Panc1 (cell line): ENCODE measurements around the gene PREPL. TPM values are rescaled to one million over a fixed set of nuclear protein-coding genes. Genes with fewer than 3 reads are reported as not detected.

Source experiments
- ATAC-seq: fragments of 200-7000 bp; cut with Tn5 transposase; 2 replicates; pipeline ENCODE4 v1.9.1; 2020; ENCODE audit warnings: mild to moderate bottlenecking, moderate library complexity
- BruUV-seq: library from RNA; stranded (reverse); fragments of 400-500 nt; replicated peaks from 2 replicates; lab custom pipeline; 2021; lab: Mats Ljungman, UMichigan
- CTCF ChIA-PET: fragments of 300-600 bp; sonication (Branson Sonifier 250); formaldehyde crosslinking; loops from one replicate; lab custom pipeline; 2022; ENCODE audit warnings: antibody characterized with exemption; lab: Charles Lee
- POLR2A ChIA-PET: fragments of 300-600 bp; sonication (Branson Sonifier 250); formaldehyde crosslinking; loops from one replicate; lab custom pipeline; 2022; ENCODE audit warnings: antibody characterized with exemption; lab: Charles Lee
- DNase-seq: peaks from one replicate; pipeline ENCODE4 v3.0.0-alpha.2; 2010; ENCODE audit warnings: low read depth, low spot score
- H3K27ac ChIP-seq: 2 replicates; pipeline ENCODE4 v1.5.1; 2011; ENCODE audit warnings: mild to moderate bottlenecking, low read length, inconsistent platforms
- H3K27me3 ChIP-seq: fragments of 200-500 bp; sonication (Bioruptor generic); 2 replicates; pipeline ENCODE4 v1.6.0; 2014; ENCODE audit warnings: low read length, inconsistent platforms; ENCODE audit not compliant: control insufficient read depth, insufficient read depth
- H3K36me3 ChIP-seq: fragments of 200-500 bp; sonication (Bioruptor generic); 2 replicates; pipeline ENCODE4 v1.5.1; 2014; ENCODE audit warnings: inconsistent platforms, mild to moderate bottlenecking, low read length, moderate library complexity; ENCODE audit not compliant: control insufficient read depth, insufficient read depth
- H3K4me1 ChIP-seq: 2 replicates; pipeline ENCODE4 v1.5.1; 2011; ENCODE audit warnings: inconsistent platforms, mild to moderate bottlenecking, low read length, moderate library complexity; ENCODE audit not compliant: control insufficient read depth, insufficient read depth
- H3K4me3 ChIP-seq, 2 experiments: 2 replicates each; pipeline ENCODE4 v1.5.1; 2011 to 2012; ENCODE audit warnings: low read depth in 2 of 2, low read length in 2 of 2, mild to moderate bottlenecking in 2 of 2, inconsistent platforms in 1 of 2, moderate library complexity in 1 of 2
- H3K9me3 ChIP-seq: fragments of 200-500 bp; sonication (Bioruptor generic); 2 replicates; pipeline ENCODE4 v1.5.1; 2014; ENCODE audit warnings: low read depth, mild to moderate bottlenecking, inconsistent platforms, low read length, moderate library complexity; ENCODE audit not compliant: control insufficient read depth, insufficient read depth
- POLR2AphosphoS5 ChIP-seq: IDR thresholded peaks from 2 replicates; pipeline ENCODE4 v1.6.1; 2012; ENCODE audit warnings: mild to moderate bottlenecking, low read depth, low read length, moderate library complexity
- REST ChIP-seq, 2 experiments: IDR thresholded peaks; 2 replicates each; pipeline ENCODE4 v1.6.1; 2011 to 2012; ENCODE audit warnings: low read depth in 2 of 2, control low read depth in 1 of 2, low read length in 1 of 2, mild to moderate bottlenecking in 1 of 2, moderate library complexity in 1 of 2; ENCODE audit not compliant: insufficient read depth in 1 of 2
- TCF7L2 ChIP-seq: IDR thresholded peaks from 2 replicates; pipeline ENCODE4 v1.6.1; 2011; ENCODE audit warnings: mild to moderate bottlenecking, low read depth, low read length, inconsistent platforms
- in situ Hi-C: cut with HindIII; loops from 2 replicates; pipeline ENCODE4 v1.10.0; 2016; ENCODE audit warnings: low sequenced_read_pairs, low pct_unique_long_range_greater_than_20kb
- intact Hi-C: fragments of 100-400 bp; cut with micrococcal nuclease; formaldehyde crosslinking; loops from one replicate; pipeline ENCODE4 v1.10.0; 2022; ENCODE audit not compliant: unreplicated experiment
- total RNA-seq: library from RNA; stranded (reverse); gene quantifications from one replicate; pipeline ENCODE4 v1.2.1, GENCODE V29; 2021; ENCODE audit not compliant: unreplicated experiment
- TF ChIP-seq, protein P1 (sequence below): fragments of 450-650 bp; IDR thresholded peaks from 2 replicates; pipeline ENCODE4 v1.5.1; 2017; ENCODE audit warnings: mild to moderate bottlenecking

PREPL gene
- total RNA-seq, 1 experiment from 2014 or later, result 42.5 TPM

DNA sequence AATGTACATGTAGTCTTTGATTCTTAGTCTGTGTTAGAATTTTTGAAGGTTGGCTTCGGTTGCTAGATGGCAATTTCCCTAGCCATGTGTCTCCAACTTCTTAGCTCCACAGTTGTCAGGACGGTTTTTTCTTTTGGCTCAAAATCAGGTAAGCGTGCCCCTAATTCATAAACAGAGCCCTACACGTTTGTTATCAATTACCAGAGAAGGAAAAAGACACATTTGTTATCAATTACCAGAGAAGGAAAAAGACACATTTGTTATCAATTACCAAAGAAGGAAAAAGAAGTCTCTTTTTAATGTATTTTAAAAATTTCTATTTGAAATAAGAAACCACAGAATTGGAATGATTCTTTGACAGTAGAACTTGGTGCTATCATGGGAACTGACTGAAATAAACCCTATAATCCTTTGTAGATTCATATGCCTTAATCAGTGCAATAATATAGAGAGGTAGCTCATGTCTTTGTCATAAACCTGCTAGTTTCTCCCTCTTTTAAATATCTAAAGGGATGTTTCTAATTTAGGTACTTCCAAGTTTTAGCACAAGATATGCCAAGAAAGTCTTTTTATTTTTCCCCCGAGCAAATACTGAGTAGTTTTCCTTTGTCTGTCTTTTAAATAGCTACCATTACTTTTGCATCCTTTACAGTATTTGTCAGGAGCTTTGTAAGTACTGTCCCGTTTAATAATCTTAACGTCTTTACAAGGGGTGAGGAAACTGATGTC is 36.3 kb upstream of the PREPL start:
- Histone ChIP-seq H3K27ac (no peak overlapping the region), H3K4me3 (no peak overlapping the region), H3K36me3 (no peaks in the 10 kb centered on the region), H3K9me3 (no peaks in the 10 kb centered on the region), H3K27me3 (no peaks in the 10 kb centered on the region), H3K4me1 (no peaks in the 10 kb centered on the region)
- TF ChIP-seq TCF7L2 (no peak), REST (IDR thresholded peaks at IDR 0.05; ENCODE audit: insufficient read depth in 1 of 2, low read depth in 2 of 2, low read length in 1 of 2) (no peak), POLR2AphosphoS5 (no peak)
- ATAC-seq, result no peak
- in situ Hi-C loops, result loop anchor here (25.0 kb wide), 1 partner anchor 90 kb away; no protein-coding TSS in a partner anchor
- no TSS peak for BruUV-seq
- DNase-seq, result no peak
- intact Hi-C loops, result no loop called here
- POLR2A ChIA-PET, result no interaction called here
- CTCF ChIA-PET, result no interaction called here

- ATAC-seq, result no peak
- POLR2A ChIA-PET, result no interaction called here
- BruUV-seq, result no TSS peak
- Histone ChIP-seq H3K4me3 (no peak overlapping the region), H3K9me3 (no peaks in the 10 kb centered on the region), H3K27ac (no peak overlapping the region), H3K4me1 (no peaks in the 10 kb centered on the region; the same call in 1 of the 2 replicates), H3K27me3 (no peaks in the 10 kb centered on the region), H3K36me3 (no peaks in the 10 kb centered on the region)
- DNase-seq, result peak; percentile 8
- TF ChIP-seq TCF7L2 (no peak), POLR2AphosphoS5 (no peak)
- TF ChIP-seq, protein P1, sequence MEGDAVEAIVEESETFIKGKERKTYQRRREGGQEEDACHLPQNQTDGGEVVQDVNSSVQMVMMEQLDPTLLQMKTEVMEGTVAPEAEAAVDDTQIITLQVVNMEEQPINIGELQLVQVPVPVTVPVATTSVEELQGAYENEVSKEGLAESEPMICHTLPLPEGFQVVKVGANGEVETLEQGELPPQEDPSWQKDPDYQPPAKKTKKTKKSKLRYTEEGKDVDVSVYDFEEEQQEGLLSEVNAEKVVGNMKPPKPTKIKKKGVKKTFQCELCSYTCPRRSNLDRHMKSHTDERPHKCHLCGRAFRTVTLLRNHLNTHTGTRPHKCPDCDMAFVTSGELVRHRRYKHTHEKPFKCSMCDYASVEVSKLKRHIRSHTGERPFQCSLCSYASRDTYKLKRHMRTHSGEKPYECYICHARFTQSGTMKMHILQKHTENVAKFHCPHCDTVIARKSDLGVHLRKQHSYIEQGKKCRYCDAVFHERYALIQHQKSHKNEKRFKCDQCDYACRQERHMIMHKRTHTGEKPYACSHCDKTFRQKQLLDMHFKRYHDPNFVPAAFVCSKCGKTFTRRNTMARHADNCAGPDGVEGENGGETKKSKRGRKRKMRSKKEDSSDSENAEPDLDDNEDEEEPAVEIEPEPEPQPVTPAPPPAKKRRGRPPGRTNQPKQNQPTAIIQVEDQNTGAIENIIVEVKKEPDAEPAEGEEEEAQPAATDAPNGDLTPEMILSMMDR, result peak; percentile 69; the same call in 1 of the 2 replicates
- intact Hi-C loops (loop anchor here (5.0 kb wide), 3 partner anchors 85 to 565 kb away; no protein-coding TSS in a partner anchor), in situ Hi-C loops (loop anchor here (25.0 kb wide), 1 partner anchor 95 kb away; no protein-coding TSS in a partner anchor)
- CTCF ChIA-PET, result interaction anchor here (0.5 to 2.2 kb wide), 5 partner anchors 84 to 563 kb away, joined by 3 to 15 read pairs (median 3); no protein-coding TSS in a partner anchor
These were observed 31.1 kb upstream of the PREPL start for GRCh38 chr2:44392338-44392943.

DNA sequence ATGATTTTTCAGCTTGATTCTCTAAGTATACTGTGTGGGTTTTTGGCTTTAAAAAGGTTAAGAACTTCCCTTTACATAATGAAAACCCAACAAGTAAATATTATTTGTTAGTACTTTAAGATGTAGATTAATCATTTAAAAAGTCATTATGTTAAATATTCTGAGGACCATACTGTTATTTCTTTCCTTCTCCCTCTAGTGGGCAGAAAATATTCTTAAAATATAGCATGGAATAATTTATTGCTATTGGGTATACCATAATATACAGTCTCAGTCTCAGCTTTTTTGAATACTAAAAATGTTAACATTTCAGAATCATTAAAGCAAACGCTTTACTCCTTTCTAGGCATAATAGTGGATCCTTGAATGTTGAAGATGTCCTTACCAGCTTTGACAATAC is 28.6 kb upstream of the PREPL start:
- Histone ChIP-seq H3K36me3 (no peaks in the 10 kb centered on the region), H3K27me3 (no peaks in the 10 kb centered on the region), H3K27ac (no peak overlapping the region), H3K9me3 (no peaks in the 10 kb centered on the region), H3K4me1 (no peaks in the 10 kb centered on the region; the same call in 1 of the 2 replicates), H3K4me3 (no peak overlapping the region)
- CTCF ChIA-PET, result interaction anchor here (0.6 to 0.7 kb wide), 2 partner anchors 20 to 352 kb away, joined by 3 to 16 read pairs; no protein-coding TSS in a partner anchor
- in situ Hi-C loops (loop anchor here (25.0 kb wide), 1 partner anchor 97 kb away; no protein-coding TSS in a partner anchor), intact Hi-C loops (loop anchor here (5.0 kb wide), 3 partner anchors 87 to 567 kb away; no protein-coding TSS in a partner anchor)
- ATAC-seq (no peak), DNase-seq (no peak)
- BruUV-seq, result no TSS peak
- TF ChIP-seq, protein P1, result peak; percentile 33; the same call in 1 of the 2 replicates
- TF ChIP-seq POLR2AphosphoS5, result no peak
- POLR2A ChIA-PET, result no interaction called here
